ENCODE measurements around the gene ADIG.

ADIG gene

GRCh38 chr20:38620441-38620840, 39.4 kb downstream of the ADIG start:
- no peak for DNase-seq (ENCODE audit: low spot score)
- no peaks in the 10 kb centered on the region for H3K4me1 Mint-ChIP-seq (ENCODE audit: low read depth)
- no peak overlapping the region for H3K4me3 Mint-ChIP-seq
- no peaks in the 10 kb centered on the region for H3K9me3 Mint-ChIP-seq
- no peaks in the 10 kb centered on the region for H3K36me3 Mint-ChIP-seq (ENCODE audit: low read depth)
- H3K27me3 Mint-ChIP-seq (ENCODE audit: low read depth), result peaks cover 18% of the 10 kb centered on the region
- no peak overlapping the region for H3K27ac Mint-ChIP-seq

GRCh38 chr20:38623061-38623460, 42.1 kb downstream of the ADIG start:
- DNase-seq (ENCODE audit: low spot score), result no peak
- Mint-ChIP-seq H3K4me3 (no peak overlapping the region), H3K9me3 (no peaks in the 10 kb centered on the region), H3K36me3 (ENCODE audit: low read depth) (no peaks in the 10 kb centered on the region), H3K27ac (no peak overlapping the region), H3K27me3 (ENCODE audit: low read depth) (peaks cover 15% of the 10 kb centered on the region), H3K4me1 (ENCODE audit: low read depth) (no peaks in the 10 kb centered on the region)

- no peak overlapping the region for H3K4me3 Mint-ChIP-seq
- H3K4me1 Mint-ChIP-seq (ENCODE audit: low read depth), result no peaks in the 10 kb centered on the region
- H3K27me3 Mint-ChIP-seq (ENCODE audit: low read depth), result peaks cover 11% of the 10 kb centered on the region
- H3K9me3 Mint-ChIP-seq, result no peaks in the 10 kb centered on the region
- H3K36me3 Mint-ChIP-seq (ENCODE audit: low read depth), result no peaks in the 10 kb centered on the region
- no peak overlapping the region for H3K27ac Mint-ChIP-seq
- DNase-seq (ENCODE audit: low spot score), result no peak
These were observed 43.1 kb downstream of the ADIG start for GRCh38 chr20:38624084-38624483.

- H3K9me3 Mint-ChIP-seq, result no peaks in the 10 kb centered on the region
- no peaks in the 10 kb centered on the region for H3K4me1 Mint-ChIP-seq (ENCODE audit: low read depth)
- H3K27me3 Mint-ChIP-seq (ENCODE audit: low read depth), result peaks cover 4% of the 10 kb centered on the region
- no peak for DNase-seq (ENCODE audit: low spot score)
- H3K4me3 Mint-ChIP-seq, result no peak overlapping the region
- no peaks in the 10 kb centered on the region for H3K36me3 Mint-ChIP-seq (ENCODE audit: low read depth)
- H3K27ac Mint-ChIP-seq, result no peak overlapping the region
These were observed 44.9 kb downstream of the ADIG start for GRCh38 chr20:38625896-38626295.

GRCh38 chr20:38626921-38627659, 46.1 kb downstream of the ADIG start:
- H3K4me1 Mint-ChIP-seq (ENCODE audit: low read depth), result no peaks in the 10 kb centered on the region
- no peak for DNase-seq (ENCODE audit: low spot score)
- H3K9me3 Mint-ChIP-seq, result no peaks in the 10 kb centered on the region
- no peak overlapping the region for H3K4me3 Mint-ChIP-seq
- H3K27ac Mint-ChIP-seq, result no peak overlapping the region
- H3K27me3 Mint-ChIP-seq (ENCODE audit: low read depth), result no peaks in the 10 kb centered on the region
- H3K36me3 Mint-ChIP-seq (ENCODE audit: low read depth), result no peaks in the 10 kb centered on the region

GRCh38 chr20:38628580-38629470, 47.8 kb downstream of the ADIG start:
- no peak overlapping the region for H3K4me3 Mint-ChIP-seq
- no peak for DNase-seq (ENCODE audit: low spot score)
- no peaks in the 10 kb centered on the region for H3K9me3 Mint-ChIP-seq
- H3K36me3 Mint-ChIP-seq (ENCODE audit: low read depth), result no peaks in the 10 kb centered on the region
- H3K27ac Mint-ChIP-seq, result no peak overlapping the region
- peaks cover 5% of the 10 kb centered on the region for H3K4me1 Mint-ChIP-seq (ENCODE audit: low read depth)
- peaks cover 3% of the 10 kb centered on the region for H3K27me3 Mint-ChIP-seq (ENCODE audit: low read depth)

GRCh38 chr20:38629979-38630378, 49.0 kb downstream of the ADIG start:
- H3K27me3 Mint-ChIP-seq (ENCODE audit: low read depth), result peaks cover 3% of the 10 kb centered on the region
- H3K9me3 Mint-ChIP-seq, result no peaks in the 10 kb centered on the region
- DNase-seq (ENCODE audit: low spot score), result no peak
- no peak overlapping the region for H3K27ac Mint-ChIP-seq
- no peaks in the 10 kb centered on the region for H3K36me3 Mint-ChIP-seq (ENCODE audit: low read depth)
- H3K4me1 Mint-ChIP-seq (ENCODE audit: low read depth), result peaks cover 5% of the 10 kb centered on the region
- no peak overlapping the region for H3K4me3 Mint-ChIP-seq

- Mint-ChIP-seq H3K9me3 (no peaks in the 10 kb centered on the region), H3K4me3 (no peak overlapping the region), H3K27ac (no peak overlapping the region), H3K36me3 (ENCODE audit: low read depth) (no peaks in the 10 kb centered on the region), H3K4me1 (ENCODE audit: low read depth) (peaks cover 5% of the 10 kb centered on the region), H3K27me3 (ENCODE audit: low read depth) (peaks cover 4% of the 10 kb centered on the region)
- DNase-seq (ENCODE audit: low spot score), result no peak
These were observed 49.7 kb downstream of the ADIG start for GRCh38 chr20:38630727-38631126.

GRCh38 chr20:38631155-38632022, 50.4 kb downstream of the ADIG start:
- Mint-ChIP-seq H3K36me3 (ENCODE audit: low read depth) (no peaks in the 10 kb centered on the region), H3K4me1 (ENCODE audit: low read depth) (peaks cover 5% of the 10 kb centered on the region), H3K4me3 (no peak overlapping the region), H3K9me3 (no peaks in the 10 kb centered on the region), H3K27ac (no peak overlapping the region), H3K27me3 (ENCODE audit: low read depth) (peaks cover 9% of the 10 kb centered on the region)
- no peak for DNase-seq (ENCODE audit: low spot score)

GRCh38 chr20:38633577-38634093, 52.6 kb downstream of the ADIG start:
- Mint-ChIP-seq H3K9me3 (no peaks in the 10 kb centered on the region), H3K4me1 (ENCODE audit: low read depth) (peaks cover 5% of the 10 kb centered on the region), H3K4me3 (no peak overlapping the region), H3K27ac (no peak overlapping the region), H3K36me3 (ENCODE audit: low read depth) (no peaks in the 10 kb centered on the region), H3K27me3 (ENCODE audit: low read depth) (peaks cover 13% of the 10 kb centered on the region)
- DNase-seq (ENCODE audit: low spot score), result peak; percentile 29

- no peaks in the 10 kb centered on the region for H3K9me3 Mint-ChIP-seq
- no peaks in the 10 kb centered on the region for H3K36me3 Mint-ChIP-seq (ENCODE audit: low read depth)
- H3K27me3 Mint-ChIP-seq (ENCODE audit: low read depth), result peaks cover 27% of the 10 kb centered on the region
- no peak for DNase-seq (ENCODE audit: low spot score)
- H3K27ac Mint-ChIP-seq, result no peak overlapping the region
- H3K4me3 Mint-ChIP-seq, result no peak overlapping the region
- peaks cover 5% of the 10 kb centered on the region for H3K4me1 Mint-ChIP-seq (ENCODE audit: low read depth)
These were observed 54.8 kb downstream of the ADIG start for GRCh38 chr20:38635721-38636288.
